GM19324 (cell line): ENCODE measurements around the gene SNX32.
"Not testable (repeated sequence)": the region's sequence is repeated elsewhere in the genome, so short reads cannot be mapped to it uniquely, and the experiment has no call there.

ENCODE experiments used
- ATAC-seq: cut with Tn5 transposase; IDR thresholded peaks from one replicate; pipeline ENCODE4 v1.9.1; 2021; ENCODE audit warnings: mild to moderate bottlenecking, moderate library complexity; ENCODE audit not compliant: unreplicated experiment, low FRiP score

SNX32 gene

GRCh38 chr11:65822776-65823528, 10.8 kb upstream of the SNX32 start:
- ATAC-seq, result no peak

- ATAC-seq, result no peak
These were observed 6.6 kb upstream of the SNX32 start for GRCh38 chr11:65826984-65827735.

GRCh38 chr11:65829459-65829858, 4.3 kb upstream of the SNX32 start:
- ATAC-seq, result no peak

- ATAC-seq, result not testable (repeated sequence)
These were observed 1.5 kb upstream of the SNX32 start for GRCh38 chr11:65832231-65832630.

- no peak for ATAC-seq
These were observed 439 bp downstream of the SNX32 start for GRCh38 chr11:65834202-65834601.

- ATAC-seq, result no peak
These were observed 8.4 kb downstream of the SNX32 start for GRCh38 chr11:65842144-65842543.

- no peak for ATAC-seq
These were observed 10.0 kb downstream of the SNX32 start for GRCh38 chr11:65843811-65844210.

GRCh38 chr11:65844231-65844872, 10.6 kb downstream of the SNX32 start:
- ATAC-seq, result no peak

- no peak for ATAC-seq
These were observed 14.0 kb downstream of the SNX32 start for GRCh38 chr11:65847746-65848145.

- ATAC-seq, result not testable (repeated sequence)
These were observed 14.9 kb downstream of the SNX32 start for GRCh38 chr11:65848693-65849092.

GRCh38 chr11:65849366-65849765, 15.6 kb downstream of the SNX32 start:
- ATAC-seq, result no peak

- ATAC-seq, result no peak
These were observed 16.0 kb downstream of the SNX32 start for GRCh38 chr11:65849771-65850216.

- ATAC-seq, result no peak
These were observed 16.7 kb downstream of the SNX32 start for GRCh38 chr11:65850217-65851082.

- ATAC-seq, result no peak
These were observed 17.4 kb downstream of the SNX32 start for GRCh38 chr11:65851083-65851579.

GRCh38 chr11:65851811-65852507, 18.2 kb downstream of the SNX32 start:
- no peak for ATAC-seq

- ATAC-seq, result no peak
These were observed 18.9 kb downstream of the SNX32 start for GRCh38 chr11:65852508-65853245.

- no peak for ATAC-seq
These were observed 19.6 kb downstream of the SNX32 start for GRCh38 chr11:65853246-65853979.

GRCh38 chr11:65854161-65854592, 20.4 kb downstream of the SNX32 start:
- ATAC-seq, result no peak
